Esophagus muscularis mucosa (tissue), 4 donors: ENCODE data around the gene PLEKHA7. TPM values are rescaled to one million over a fixed set of nuclear protein-coding genes. Genes with fewer than 3 reads are reported as not detected.

Source experiments
- DNase-seq: peaks from one replicate; pipeline ENCODE4 v3.0.0-alpha.2; 2017; ENCODE audit errors: extremely low spot score
- H3K27ac ChIP-seq, 4 donors: fragments of 200-600 bp; sonication (generic); replicated peaks in 1 of 4; 1 replicate in 3 of 4; 2 replicates in 1 of 4; pipeline ENCODE4 v1.5.1; 2016 to 2019; ENCODE audit warnings: mild to moderate bottlenecking in 1 of 4
- H3K27me3 ChIP-seq, 4 donors: fragments of 200-600 bp; sonication (generic); one replicate each; pipeline versions ENCODE4 v1.5.1 to v1.6.0; 2016 to 2019
- H3K36me3 ChIP-seq, 4 donors: fragments of 200-600 bp; sonication (generic); one replicate each; pipeline ENCODE4 v1.5.1; 2016 to 2019
- H3K4me1 ChIP-seq, 4 donors: fragments of 200-600 bp; sonication (generic); one replicate each; pipeline ENCODE4 v1.5.1; 2016 to 2019
- H3K4me3 ChIP-seq, 4 donors: fragments of 200-600 bp; sonication (generic); 1 replicate in 2 of 4; 2 replicates in 2 of 4; pipeline ENCODE4 v1.5.1; 2016 to 2019; ENCODE audit warnings: mild to moderate bottlenecking in 4 of 4, moderate library complexity in 1 of 4
- H3K9me3 ChIP-seq, 4 donors: fragments of 200-600 bp; sonication (generic); 1 replicate in 3 of 4; 2 replicates in 1 of 4; pipeline ENCODE4 v1.5.1; 2016 to 2019
- EP300 ChIP-seq: sonication (generic); formaldehyde crosslinking; IDR thresholded peaks from one replicate; pipeline ENCODE4 v1.6.1; 2017; ENCODE audit warnings: antibody characterized with exemption
- POLR2A ChIP-seq: fragments of 450-650 bp; IDR thresholded peaks from one replicate; pipeline ENCODE4 v1.6.1; 2017; ENCODE audit warnings: antibody characterized with exemption, moderate library complexity, mild to moderate bottlenecking, low read depth
- POLR2AphosphoS5 ChIP-seq, 2 donors: sonication (generic); formaldehyde crosslinking; IDR thresholded peaks; one replicate each; pipeline ENCODE4 v1.6.1; 2017; ENCODE audit warnings: antibody characterized with exemption in 2 of 2
- WGBS: methylation state at CpG from one replicate; pipeline ENCODE4 v1.1.5; 2018; 5-methylcytosine and 5-hydroxymethylcytosine counted together
- intact Hi-C: fragments of 100-400 bp; cut with DNase I; formaldehyde crosslinking; loops from one replicate; pipeline ENCODE4 v1.15.1; 2023
- total RNA-seq, 4 donors: library from RNA; depleted of rRNA; stranded (reverse); fragments of >200 nt; gene quantifications; one replicate each; pipeline versions ENCODE4 v1.1.0 to v1.2.1, GENCODE V29; 2016
- TF ChIP-seq, protein P1 (sequence below), 3 experiments: fragments of 200-600 bp in 2 of 3; fragments of 450-650 bp in 1 of 3; sonication (generic) in 2 of 3; IDR thresholded peaks; one replicate each; pipeline ENCODE4 v1.5.1; 2017 to 2019; ENCODE audit warnings: antibody characterized with exemption in 3 of 3, mild to moderate bottlenecking in 2 of 3, moderate library complexity in 1 of 3

The PLEKHA7 gene
- total RNA-seq, 4 donors from 2014 or later = 5.8 to 9.1 (median 7.7) TPM

DNA sequence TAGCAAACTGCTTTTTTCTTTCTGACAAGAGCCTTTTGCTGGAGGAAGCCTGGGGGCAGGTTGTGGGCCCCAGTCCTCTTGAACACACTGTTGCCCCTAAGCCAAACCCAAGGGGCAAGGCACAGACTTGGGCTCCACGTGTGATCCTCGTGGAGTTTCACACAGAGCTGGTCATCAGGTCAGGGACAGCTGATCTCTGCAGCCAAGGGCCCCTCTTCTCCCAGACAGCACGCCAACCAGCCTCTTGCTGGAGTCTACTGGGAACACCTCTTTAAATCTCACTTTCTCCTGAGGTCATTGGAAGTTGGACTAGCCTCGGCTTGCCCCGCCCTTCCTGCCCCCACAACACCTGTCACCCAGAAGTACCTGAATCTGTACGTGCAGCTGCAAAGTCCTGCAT lies 235.9 kb downstream of the PLEKHA7 start:
- intact Hi-C loops = no loop called here

DNA sequence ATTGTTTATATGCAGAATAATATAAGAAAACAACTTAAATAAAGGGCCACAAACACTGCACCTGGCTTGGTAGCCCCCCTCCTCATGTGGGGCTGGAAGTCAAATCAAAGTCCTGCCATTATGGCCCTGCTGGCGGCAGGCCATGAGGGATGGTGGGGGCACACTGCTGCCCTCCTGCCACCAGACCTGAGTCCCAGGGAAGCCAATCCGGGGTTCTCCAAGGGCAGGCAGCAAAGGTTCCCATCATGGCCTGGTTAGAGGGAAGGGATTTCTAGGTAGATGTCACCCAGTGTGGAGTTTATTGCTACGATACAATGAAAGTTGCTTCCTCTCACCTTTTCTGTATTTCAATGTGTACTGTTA lies 236.6 kb downstream of the PLEKHA7 start:
- TF ChIP-seq EP300 = no peak
- TF ChIP-seq, protein P1, sequence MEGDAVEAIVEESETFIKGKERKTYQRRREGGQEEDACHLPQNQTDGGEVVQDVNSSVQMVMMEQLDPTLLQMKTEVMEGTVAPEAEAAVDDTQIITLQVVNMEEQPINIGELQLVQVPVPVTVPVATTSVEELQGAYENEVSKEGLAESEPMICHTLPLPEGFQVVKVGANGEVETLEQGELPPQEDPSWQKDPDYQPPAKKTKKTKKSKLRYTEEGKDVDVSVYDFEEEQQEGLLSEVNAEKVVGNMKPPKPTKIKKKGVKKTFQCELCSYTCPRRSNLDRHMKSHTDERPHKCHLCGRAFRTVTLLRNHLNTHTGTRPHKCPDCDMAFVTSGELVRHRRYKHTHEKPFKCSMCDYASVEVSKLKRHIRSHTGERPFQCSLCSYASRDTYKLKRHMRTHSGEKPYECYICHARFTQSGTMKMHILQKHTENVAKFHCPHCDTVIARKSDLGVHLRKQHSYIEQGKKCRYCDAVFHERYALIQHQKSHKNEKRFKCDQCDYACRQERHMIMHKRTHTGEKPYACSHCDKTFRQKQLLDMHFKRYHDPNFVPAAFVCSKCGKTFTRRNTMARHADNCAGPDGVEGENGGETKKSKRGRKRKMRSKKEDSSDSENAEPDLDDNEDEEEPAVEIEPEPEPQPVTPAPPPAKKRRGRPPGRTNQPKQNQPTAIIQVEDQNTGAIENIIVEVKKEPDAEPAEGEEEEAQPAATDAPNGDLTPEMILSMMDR (IDR thresholded peaks at IDR 0.05) = no peak
- no peak for TF ChIP-seq POLR2A
- no peak for TF ChIP-seq POLR2AphosphoS5 (IDR thresholded peaks at IDR 0.05)
- DNase-seq = no peak
- no peaks in the 10 kb centered on the region for H3K9me3 ChIP-seq
- no peak overlapping the region for H3K27ac ChIP-seq
- intact Hi-C loops = no loop called here
- no peaks in the 10 kb centered on the region for H3K27me3 ChIP-seq
- peaks cover 0 to 8% (median 0%) of the 10 kb centered on the region in 4 donors for H3K4me1 ChIP-seq
- WGBS = 88% methylated on average over 2 of the region's 3 CpGs
- no peaks in the 10 kb centered on the region for H3K36me3 ChIP-seq
- H3K4me3 ChIP-seq = no peak overlapping the region

More for the DNA sequence above, 235.9 kb downstream of the PLEKHA7 start:
- Histone ChIP-seq H3K9me3 (no peaks in the 10 kb centered on the region), H3K4me1 (peaks cover 0 to 8% (median 0%) of the 10 kb centered on the region in 4 donors), H3K36me3 (peaks cover 0 to 4% (median 0%) of the 10 kb centered on the region in 4 donors), H3K27me3 (no peaks in the 10 kb centered on the region), H3K27ac (no peak overlapping the region), H3K4me3 (no peak overlapping the region)
- no peak for TF ChIP-seq EP300
- no peak for DNase-seq
- 93% methylated on average over 5 of the region's 6 CpGs for WGBS

DNA sequence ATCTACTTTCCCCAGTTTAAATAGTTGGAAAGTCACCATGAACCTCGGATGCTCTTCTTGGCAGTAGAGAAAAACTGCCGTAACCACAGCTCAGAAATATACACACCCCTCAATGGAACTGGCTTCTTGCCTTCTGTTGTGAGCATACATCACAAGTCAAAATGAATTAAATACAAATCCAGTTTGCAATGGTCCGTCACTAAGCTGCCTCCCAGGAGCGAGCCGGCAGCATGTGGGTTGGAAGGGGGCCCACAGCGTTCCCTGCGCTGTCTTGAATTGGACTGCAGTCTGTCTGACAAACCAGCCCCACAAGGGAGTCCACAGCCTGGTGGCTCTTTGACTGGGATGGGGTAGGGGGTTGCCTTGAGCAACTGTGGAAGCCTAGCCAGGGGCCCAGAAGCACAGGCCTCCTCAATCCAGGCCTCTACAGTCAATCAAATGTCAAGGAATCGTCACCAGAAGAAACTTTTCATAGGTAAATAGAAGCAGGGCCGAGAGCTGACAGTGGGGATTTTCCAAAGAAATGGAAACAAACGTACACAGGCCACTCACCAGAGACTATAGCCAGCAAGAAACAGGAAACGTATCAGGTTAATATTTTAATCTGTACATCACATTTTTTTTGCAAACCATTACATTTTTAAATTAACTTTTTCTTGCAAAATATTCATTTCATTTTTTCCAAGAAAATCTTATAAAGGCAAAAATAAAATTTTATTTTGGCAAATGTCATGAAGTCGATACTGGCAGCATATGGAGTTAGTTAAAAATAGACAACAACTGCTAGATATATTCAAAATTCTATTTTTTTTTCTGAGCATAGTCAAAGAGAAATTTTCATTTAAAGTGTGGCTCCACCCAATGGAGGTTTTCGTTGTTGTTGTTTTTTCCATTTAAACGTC lies 237.3 kb downstream of the PLEKHA7 start:
- DNase-seq = no peak
- Histone ChIP-seq H3K4me1 (peaks cover 0 to 8% (median 0%) of the 10 kb centered on the region in 4 donors), H3K27me3 (no peaks in the 10 kb centered on the region), H3K36me3 (no peaks in the 10 kb centered on the region), H3K27ac (no peak overlapping the region), H3K9me3 (no peaks in the 10 kb centered on the region), H3K4me3 (no peak overlapping the region)
- WGBS = 65% methylated on average over 14 of the region's 14 CpGs
- no peak for TF ChIP-seq POLR2A
- no peak for TF ChIP-seq EP300
- TF ChIP-seq, protein P1 (IDR thresholded peaks at IDR 0.05) = no peak
- no peak for TF ChIP-seq POLR2AphosphoS5 (IDR thresholded peaks at IDR 0.05)
- intact Hi-C loops = no loop called here

DNA sequence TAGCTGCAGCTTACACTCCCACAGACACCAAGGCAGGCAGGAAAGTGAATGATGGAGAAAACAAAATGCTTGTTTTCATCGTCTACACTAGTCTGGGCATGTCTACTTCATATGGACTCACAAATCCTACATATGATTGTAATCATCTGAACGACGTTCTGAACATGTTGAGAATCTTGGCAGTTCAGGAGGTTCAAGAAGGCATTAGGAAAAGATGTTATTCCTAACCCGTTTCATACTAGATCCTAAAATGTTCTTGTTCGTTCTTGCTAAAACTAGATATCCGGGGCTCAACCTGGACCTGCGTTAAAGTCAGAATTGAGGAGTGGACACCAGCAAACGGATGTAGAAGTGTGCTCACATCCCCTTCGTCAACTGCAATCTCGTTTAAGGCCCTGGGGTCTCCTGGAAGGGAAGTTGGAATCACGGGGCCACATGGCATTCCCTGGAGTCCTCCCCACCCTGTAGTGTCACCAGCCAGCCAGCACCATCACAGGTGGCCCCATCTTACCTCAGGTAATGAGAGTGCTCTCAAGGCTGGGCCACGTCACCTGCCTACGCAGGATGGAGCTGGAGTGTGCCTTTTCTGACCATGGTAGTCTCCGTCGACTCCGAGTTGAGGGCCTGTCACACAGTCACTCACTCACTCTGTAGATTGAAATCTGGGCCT lies 238.5 kb downstream of the PLEKHA7 start:
- intact Hi-C loops = no loop called here
- TF ChIP-seq, protein P1 (IDR thresholded peaks at IDR 0.05) = no peak
- TF ChIP-seq POLR2AphosphoS5 (IDR thresholded peaks at IDR 0.05) (no peak), POLR2A (no peak), EP300 (no peak)
- Histone ChIP-seq H3K9me3 (no peaks in the 10 kb centered on the region), H3K27me3 (no peaks in the 10 kb centered on the region), H3K27ac (no peak overlapping the region), H3K36me3 (no peaks in the 10 kb centered on the region), H3K4me3 (no peak overlapping the region), H3K4me1 (peaks cover 0 to 8% (median 0%) of the 10 kb centered on the region in 4 donors)
- 91% methylated on average over 15 of the region's 16 CpGs for WGBS
- DNase-seq = no peak

DNA sequence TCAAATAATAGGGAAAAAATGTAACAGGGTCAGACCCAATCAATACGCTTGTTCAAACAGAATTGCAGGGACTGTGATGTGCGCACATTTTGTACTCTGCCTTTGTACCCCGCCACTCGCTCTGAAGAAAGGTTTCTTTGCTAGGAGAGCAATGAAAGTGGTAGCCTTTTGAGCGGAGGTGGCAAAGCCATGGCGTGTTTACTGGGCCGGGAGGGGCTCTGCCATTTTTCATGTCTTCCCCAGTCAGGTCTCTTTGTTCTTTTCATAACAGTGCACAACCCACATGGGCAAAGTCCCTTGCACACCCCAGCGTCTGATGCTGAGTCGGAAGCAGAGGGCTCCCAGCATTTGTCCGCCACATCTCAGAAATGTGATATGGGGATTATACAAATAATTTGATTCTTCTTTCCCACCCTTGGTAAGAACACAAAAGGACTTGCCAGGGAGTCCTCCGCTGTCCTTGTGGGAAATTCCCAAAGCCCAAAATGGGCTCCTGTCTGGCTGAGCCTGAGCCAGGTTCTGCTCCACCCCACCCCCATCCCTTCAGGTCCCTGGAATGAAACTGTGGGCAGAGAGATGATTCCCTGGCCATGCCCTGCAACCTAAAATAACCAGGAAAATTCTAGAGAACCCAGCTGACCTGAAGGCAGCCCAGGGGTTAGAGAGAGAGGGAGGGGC lies 239.1 kb downstream of the PLEKHA7 start:
- H3K4me3 ChIP-seq = no peak overlapping the region
- intact Hi-C loops = no loop called here
- no peaks in the 10 kb centered on the region for H3K9me3 ChIP-seq
- DNase-seq = no peak
- H3K36me3 ChIP-seq = no peaks in the 10 kb centered on the region
- TF ChIP-seq, protein P1 (IDR thresholded peaks at IDR 0.05) = no peak
- TF ChIP-seq POLR2A = no peak
- TF ChIP-seq POLR2AphosphoS5 (IDR thresholded peaks at IDR 0.05) = no peak
- no peak for TF ChIP-seq EP300
- no peaks in the 10 kb centered on the region for H3K27me3 ChIP-seq
- no peak overlapping the region for H3K27ac ChIP-seq
- peaks cover 0 to 8% (median 0%) of the 10 kb centered on the region in 4 donors for H3K4me1 ChIP-seq
- WGBS = 94% methylated on average over 11 of the region's 11 CpGs
